Sigmoid colon (tissue), 7 donors: ENCODE measurements around the gene TATDN3. TPM values are rescaled to one million over a fixed set of nuclear protein-coding genes. Genes with fewer than 3 reads are reported as not detected.

Source experiments
- DNase-seq: peaks from one replicate; pipeline ENCODE4 v3.0.0-alpha.2; 2019
- H3K27ac ChIP-seq, 4 donors: fragments of 200-600 bp; sonication (generic); one replicate each; pipeline ENCODE4 v1.5.1; 2016 to 2019; ENCODE audit warnings: mild to moderate bottlenecking in 1 of 4
- H3K27me3 ChIP-seq, 3 donors: fragments of 200-600 bp; sonication (generic); one replicate each; pipeline ENCODE4 v1.5.1; 2019; ENCODE audit warnings: mild to moderate bottlenecking in 1 of 3
- H3K36me3 ChIP-seq, 4 donors: fragments of 200-600 bp; sonication (generic); one replicate each; pipeline ENCODE4 v1.5.1; 2016 to 2019
- H3K4me1 ChIP-seq, 4 donors: fragments of 200-600 bp; sonication (generic); one replicate each; pipeline ENCODE4 v1.5.1; 2017 to 2019
- H3K4me3 ChIP-seq, 4 donors: fragments of 200-600 bp; sonication (generic); one replicate each; pipeline ENCODE4 v1.5.1; 2017 to 2019; ENCODE audit warnings: mild to moderate bottlenecking in 2 of 4, moderate library complexity in 1 of 4
- H3K9me3 ChIP-seq, 4 donors: fragments of 200-600 bp in 3 of 4; sonication (generic) in 3 of 4; one replicate each; pipeline versions ENCODE4 v1.5.1 to v1.6.1; 2013 to 2019
- EP300 ChIP-seq, 4 donors: sonication (generic); formaldehyde crosslinking; IDR thresholded peaks; one replicate each; pipeline ENCODE4 v1.6.1; 2017; ENCODE audit warnings: antibody characterized with exemption in 4 of 4
- POLR2A ChIP-seq, 2 donors: fragments of 450-650 bp; IDR thresholded peaks; one replicate each; pipeline ENCODE4 v1.6.1; 2016; ENCODE audit warnings: antibody characterized with exemption in 2 of 2, mild to moderate bottlenecking in 2 of 2, moderate library complexity in 2 of 2
- POLR2AphosphoS5 ChIP-seq, 4 donors: sonication (generic); formaldehyde crosslinking; IDR thresholded peaks; one replicate each; pipeline ENCODE4 v1.6.1; 2017; ENCODE audit warnings: antibody characterized with exemption in 4 of 4
- WGBS, 2 donors: extraction: QIAGEN DNeasy Blood & Tissue Kit; methylation state at CpG; one replicate each; pipeline ENCODE4 v1.1.7; 2013; 5-methylcytosine and 5-hydroxymethylcytosine counted together
- intact Hi-C: fragments of 100-400 bp; cut with DNase I; formaldehyde crosslinking; loops from one replicate; pipeline ENCODE4 v1.15.1; 2023
- polyA plus RNA-seq, 3 donors: library from polyadenylated mRNA; stranded (reverse); fragments of 200-250 nt; gene quantifications; one replicate each; pipeline ENCODE4 v1.2.3, GENCODE V29; 2013
- total RNA-seq, 4 donors: library from RNA; depleted of rRNA; stranded (reverse); fragments of >200 nt; gene quantifications; one replicate each; pipeline ENCODE4 v1.1.0, GENCODE V29; 2016
- TF ChIP-seq, protein P1 (sequence below), 4 experiments: fragments of 450-650 bp in 3 of 4; fragments of 200-600 bp in 1 of 4; IDR thresholded peaks; one replicate each; pipeline ENCODE4 v1.5.1; 2016 to 2019; ENCODE audit warnings: antibody characterized with exemption in 4 of 4, mild to moderate bottlenecking in 3 of 4, moderate library complexity in 2 of 4
- donor health status: healthy with polysubstance abuse.
- donor health status: Bipolar disorder and iron deficiency.
- donor health status: healthy.

The TATDN3 gene
- total and polyA plus RNA-seq, 7 donors: 9.1 to 25.7 (median 12.5) TPM

DNA sequence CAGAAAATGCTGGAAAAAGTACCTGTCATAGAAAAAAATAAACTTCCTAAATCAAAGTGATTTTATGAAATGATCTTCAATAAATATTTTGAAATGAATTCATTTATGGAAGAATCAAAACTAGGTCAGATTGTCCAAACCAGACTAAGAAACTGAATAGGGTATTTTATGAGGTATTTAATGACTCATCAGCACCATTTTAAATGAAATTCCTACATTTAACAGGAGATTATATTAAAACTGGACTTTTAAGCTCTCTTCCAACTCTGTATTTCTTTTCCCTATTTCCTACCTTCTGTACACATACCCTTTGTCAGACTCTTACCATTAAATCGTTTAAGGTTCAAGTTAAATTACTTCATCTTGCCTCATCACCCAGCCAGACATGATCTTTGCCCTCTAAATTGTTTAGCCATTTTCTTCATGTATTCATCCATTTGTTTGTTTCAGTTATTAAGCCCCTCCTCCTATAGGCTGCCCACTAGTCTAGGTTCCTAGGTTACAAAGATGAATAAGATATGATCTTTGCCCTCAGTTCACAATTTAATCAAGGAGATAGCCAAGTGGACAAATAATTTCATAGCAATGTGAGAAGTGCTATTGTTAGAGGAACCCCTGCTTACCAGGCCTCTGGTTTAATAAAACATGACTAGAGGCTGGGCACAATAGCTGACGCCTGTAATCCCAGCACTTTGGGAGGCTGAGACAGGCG lies 25.0 kb downstream of the TATDN3 start:
- 53 to 84% methylated on average over 3 of the region's 3 CpGs for WGBS, 2 donors
- no peaks in the 10 kb centered on the region for H3K4me1 ChIP-seq
- TF ChIP-seq POLR2A (IDR thresholded peaks at IDR 0.05) (no peak), EP300 (IDR thresholded peaks at IDR 0.05) (no peak), POLR2AphosphoS5 (IDR thresholded peaks at IDR 0.05) (no peak)
- TF ChIP-seq, protein P1, sequence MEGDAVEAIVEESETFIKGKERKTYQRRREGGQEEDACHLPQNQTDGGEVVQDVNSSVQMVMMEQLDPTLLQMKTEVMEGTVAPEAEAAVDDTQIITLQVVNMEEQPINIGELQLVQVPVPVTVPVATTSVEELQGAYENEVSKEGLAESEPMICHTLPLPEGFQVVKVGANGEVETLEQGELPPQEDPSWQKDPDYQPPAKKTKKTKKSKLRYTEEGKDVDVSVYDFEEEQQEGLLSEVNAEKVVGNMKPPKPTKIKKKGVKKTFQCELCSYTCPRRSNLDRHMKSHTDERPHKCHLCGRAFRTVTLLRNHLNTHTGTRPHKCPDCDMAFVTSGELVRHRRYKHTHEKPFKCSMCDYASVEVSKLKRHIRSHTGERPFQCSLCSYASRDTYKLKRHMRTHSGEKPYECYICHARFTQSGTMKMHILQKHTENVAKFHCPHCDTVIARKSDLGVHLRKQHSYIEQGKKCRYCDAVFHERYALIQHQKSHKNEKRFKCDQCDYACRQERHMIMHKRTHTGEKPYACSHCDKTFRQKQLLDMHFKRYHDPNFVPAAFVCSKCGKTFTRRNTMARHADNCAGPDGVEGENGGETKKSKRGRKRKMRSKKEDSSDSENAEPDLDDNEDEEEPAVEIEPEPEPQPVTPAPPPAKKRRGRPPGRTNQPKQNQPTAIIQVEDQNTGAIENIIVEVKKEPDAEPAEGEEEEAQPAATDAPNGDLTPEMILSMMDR (IDR thresholded peaks at IDR 0.05): no peak
- intact Hi-C loops: loop anchor here (5.0 kb wide), 1 partner anchor 181 kb away; no protein-coding TSS in a partner anchor
- DNase-seq: no peak
- no peak overlapping the region for H3K4me3 ChIP-seq
- peaks cover 0 to 12% (median 0%) of the 10 kb centered on the region in 4 donors for H3K36me3 ChIP-seq
- no peaks in the 10 kb centered on the region for H3K9me3 ChIP-seq
- H3K27ac ChIP-seq: no peak overlapping the region
- H3K27me3 ChIP-seq: no peaks in the 10 kb centered on the region

DNA sequence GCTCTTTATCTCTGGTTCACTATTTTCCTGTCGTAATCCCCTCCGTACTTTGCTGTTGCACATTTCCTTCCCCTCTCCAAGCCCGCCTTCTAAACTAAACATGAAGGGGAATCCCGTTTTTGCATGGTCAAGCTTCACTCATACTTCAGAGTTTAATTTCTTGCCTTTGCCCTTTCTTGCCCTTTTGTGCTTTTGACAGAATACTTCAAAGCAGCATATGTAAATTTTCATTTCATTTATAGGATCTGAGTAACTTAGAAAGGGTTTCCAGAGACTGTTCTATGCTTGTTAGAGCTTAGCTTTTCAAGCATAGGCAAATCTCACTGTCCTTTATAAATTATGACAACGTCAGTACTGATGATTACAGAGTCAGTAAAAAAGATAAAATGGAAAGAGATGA lies 28.0 kb downstream of the TATDN3 start:
- Histone ChIP-seq H3K9me3 (no peaks in the 10 kb centered on the region), H3K4me3 (no peak overlapping the region), H3K27me3 (no peaks in the 10 kb centered on the region), H3K36me3 (no peaks in the 10 kb centered on the region), H3K4me1 (no peaks in the 10 kb centered on the region), H3K27ac (no peak overlapping the region)
- intact Hi-C loops: loop anchor here (5.0 kb wide), 1 partner anchor 178 kb away; no protein-coding TSS in a partner anchor
- no peak for DNase-seq
- TF ChIP-seq POLR2AphosphoS5 (IDR thresholded peaks at IDR 0.05) (no peak), EP300 (IDR thresholded peaks at IDR 0.05) (no peak), POLR2A (IDR thresholded peaks at IDR 0.05) (no peak)
- TF ChIP-seq, protein P1 (IDR thresholded peaks at IDR 0.05): no peak
- WGBS, 2 donors: 33 to 52% methylated on average over 5 of the region's 5 CpGs

DNA sequence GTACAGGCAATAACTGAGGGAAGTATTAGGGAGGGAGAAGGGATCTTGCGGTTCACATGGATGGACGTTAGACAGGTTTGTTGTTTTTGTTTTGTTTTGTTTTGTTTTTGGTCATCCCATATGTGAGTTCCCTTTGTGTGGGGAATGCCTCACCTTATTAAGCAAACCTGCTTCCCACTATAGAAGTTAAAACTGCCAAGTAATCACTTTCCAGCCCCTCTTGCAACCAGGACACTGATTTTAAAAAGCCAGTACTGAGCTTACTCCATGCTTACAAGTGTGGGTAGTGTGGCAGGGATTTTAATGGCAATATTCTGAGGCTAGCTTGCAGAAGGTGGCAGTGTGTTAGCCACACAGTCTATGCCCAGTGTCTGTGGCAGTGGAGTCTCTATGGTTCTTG lies 29.3 kb downstream of the TATDN3 start:
- TF ChIP-seq, protein P1 (IDR thresholded peaks at IDR 0.05): no peak
- TF ChIP-seq EP300 (IDR thresholded peaks at IDR 0.05) (no peak), POLR2AphosphoS5 (IDR thresholded peaks at IDR 0.05) (no peak), POLR2A (IDR thresholded peaks at IDR 0.05) (no peak)
- intact Hi-C loops: no loop called here
- Histone ChIP-seq H3K4me3 (no peak overlapping the region), H3K9me3 (peaks cover 0 to 9% (median 6%) of the 10 kb centered on the region in 4 donors), H3K4me1 (no peaks in the 10 kb centered on the region), H3K27me3 (no peaks in the 10 kb centered on the region), H3K27ac (no peak overlapping the region), H3K36me3 (no peaks in the 10 kb centered on the region)
- no peak for DNase-seq
- 84 to 87% methylated on average over 2 of the region's 2 CpGs for WGBS, 2 donors

DNA sequence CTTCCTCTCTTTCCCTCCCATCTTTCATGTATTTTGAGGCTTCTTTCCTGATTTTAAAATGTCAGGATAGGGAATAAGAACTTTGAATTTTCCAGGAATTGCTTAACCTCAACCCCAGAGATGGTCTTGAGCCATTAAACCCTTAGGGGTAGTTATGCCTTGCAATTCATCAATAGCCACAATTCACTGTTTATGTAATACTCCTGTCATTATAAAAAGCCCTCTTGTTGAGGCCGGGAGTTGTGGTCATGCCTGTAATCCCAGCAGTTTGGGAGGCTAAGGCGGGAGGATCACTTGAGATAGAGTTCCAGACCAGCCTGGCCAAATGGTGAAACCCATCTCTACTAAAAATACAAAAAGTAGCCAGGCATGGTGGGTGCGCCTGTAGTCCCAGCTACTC lies 31.3 kb downstream of the TATDN3 start:
- no peak overlapping the region for H3K4me3 ChIP-seq
- H3K4me1 ChIP-seq: no peaks in the 10 kb centered on the region
- intact Hi-C loops: no loop called here
- H3K36me3 ChIP-seq: no peaks in the 10 kb centered on the region
- no peak overlapping the region for H3K27ac ChIP-seq
- no peaks in the 10 kb centered on the region for H3K27me3 ChIP-seq
- TF ChIP-seq, protein P1 (IDR thresholded peaks at IDR 0.05): no peak
- no peak for TF ChIP-seq POLR2A (IDR thresholded peaks at IDR 0.05)
- no peak for TF ChIP-seq POLR2AphosphoS5 (IDR thresholded peaks at IDR 0.05)
- peaks cover 0 to 10% (median 9%) of the 10 kb centered on the region in 4 donors for H3K9me3 ChIP-seq
- no peak for DNase-seq
- WGBS, 2 donors: 97 to 98% methylated on average over 3 of the region's 3 CpGs
